ENCODE data around the gene DLG2. TPM values are rescaled to one million over a fixed set of nuclear protein-coding genes. Genes with fewer than 3 reads are reported as not detected.

DLG2 gene
- total RNA-seq, 2 experiments from 2014 or later = 1.7 to 2.1 TPM

DNA sequence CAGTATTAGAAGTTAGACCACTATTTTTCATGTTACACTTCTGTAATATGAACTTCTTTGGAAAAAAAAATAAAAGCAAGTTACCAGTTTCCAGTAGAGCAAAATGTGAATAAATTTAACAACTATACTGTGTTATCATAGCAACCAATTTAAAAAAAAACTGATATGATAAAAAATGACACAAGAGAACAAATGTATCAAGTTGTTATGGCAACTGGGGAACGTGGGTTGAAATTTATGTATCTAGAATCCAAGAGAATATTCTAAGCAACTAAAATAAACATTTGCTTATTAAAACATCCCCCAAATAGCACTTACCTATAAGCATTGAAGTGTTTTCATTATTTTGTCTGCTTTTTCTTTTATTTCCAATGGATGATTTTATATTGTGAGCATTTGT is 442.4 kb downstream of the DLG2 start:
- ATAC-seq (no peak), DNase-seq (no peak)
- intact Hi-C loops (cut with DNase I, micrococcal nuclease) = no loop called here
- POLR2A ChIA-PET = no interaction called here
- H3K4me1 Mint-ChIP-seq = no peaks in the 10 kb centered on the region
- CTCF ChIA-PET = no interaction called here
- no peaks in the 10 kb centered on the region for H3K27me3 Mint-ChIP-seq
- no peak overlapping the region for H3K27ac Mint-ChIP-seq
- H3K9me3 Mint-ChIP-seq (ENCODE audit: low read depth) = peaks cover 23% of the 10 kb centered on the region
- no peaks in the 10 kb centered on the region for H3K36me3 Mint-ChIP-seq (ENCODE audit: low read depth)
- no peak overlapping the region for H3K4me3 Mint-ChIP-seq

- CTCF ChIA-PET = no interaction called here
- H3K27ac Mint-ChIP-seq = no peak overlapping the region
- intact Hi-C loops (cut with DNase I, micrococcal nuclease) = no loop called here
- H3K4me1 Mint-ChIP-seq = no peaks in the 10 kb centered on the region
- peaks cover 11% of the 10 kb centered on the region for H3K9me3 Mint-ChIP-seq (ENCODE audit: low read depth)
- no peaks in the 10 kb centered on the region for H3K36me3 Mint-ChIP-seq (ENCODE audit: low read depth)
- H3K27me3 Mint-ChIP-seq = no peaks in the 10 kb centered on the region
- no peak overlapping the region for H3K4me3 Mint-ChIP-seq
- POLR2A ChIA-PET = interaction anchor here (0.6 kb wide), 1 partner anchor 313 kb away, joined by 3 read pairs; no protein-coding TSS in a partner anchor
- ATAC-seq (no peak), DNase-seq (no peak)
Measured at GRCh38 chr11:85182441-85183387, 444.4 kb downstream of the DLG2 start.

GRCh38 chr11:85180528-85180927 is 446.6 kb downstream of the DLG2 start:
- intact Hi-C loops (cut with DNase I, micrococcal nuclease) = no loop called here
- ChIA-PET POLR2A (no interaction called here), CTCF (interaction anchor here (0.6 kb wide), 1 partner anchor 249 kb away, joined by 3 read pairs; no protein-coding TSS in a partner anchor)
- no peaks in the 10 kb centered on the region for H3K27me3 Mint-ChIP-seq
- DNase-seq (no peak), ATAC-seq (no peak)
- no peak overlapping the region for H3K4me3 Mint-ChIP-seq
- no peaks in the 10 kb centered on the region for H3K4me1 Mint-ChIP-seq
- H3K27ac Mint-ChIP-seq = no peak overlapping the region
- no peaks in the 10 kb centered on the region for H3K36me3 Mint-ChIP-seq (ENCODE audit: low read depth)
- peaks cover 9% of the 10 kb centered on the region for H3K9me3 Mint-ChIP-seq (ENCODE audit: low read depth)

DNA sequence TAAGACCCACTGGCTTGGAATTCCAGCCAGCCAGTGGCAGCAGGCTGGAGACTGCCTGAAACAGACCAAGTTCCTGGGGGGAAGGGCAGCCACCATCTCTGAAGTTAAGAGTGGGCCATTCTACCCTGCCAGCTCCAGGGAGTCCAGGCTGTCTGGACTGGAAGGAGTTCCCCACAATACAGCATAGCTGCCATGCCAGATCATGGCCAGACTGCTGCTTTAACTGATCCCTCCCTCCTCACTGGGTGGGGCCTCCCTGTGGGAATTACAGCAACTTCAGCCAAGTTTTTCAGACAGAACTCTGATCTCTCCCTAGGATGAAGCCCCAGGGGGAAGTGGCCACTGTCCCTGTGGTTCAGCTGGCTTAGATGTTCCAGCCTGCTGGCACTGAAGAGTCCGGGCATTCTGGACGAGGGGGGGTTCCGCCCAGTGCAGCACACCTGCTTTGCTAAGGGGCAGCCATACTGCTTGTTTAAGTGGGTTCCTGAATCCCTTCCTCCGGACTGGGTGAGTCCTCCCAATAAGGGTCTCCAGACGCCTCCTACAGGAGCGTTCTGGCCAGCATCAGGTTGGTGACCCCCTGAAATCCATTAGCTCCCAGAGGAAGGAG is 455.4 kb downstream of the DLG2 start:
- Mint-ChIP-seq H3K4me1 (no peaks in the 10 kb centered on the region), H3K27me3 (no peaks in the 10 kb centered on the region), H3K27ac (no peak overlapping the region), H3K36me3 (ENCODE audit: low read depth) (no peaks in the 10 kb centered on the region), H3K9me3 (ENCODE audit: low read depth) (peaks cover 31% of the 10 kb centered on the region), H3K4me3 (no peak overlapping the region)
- ChIA-PET POLR2A (no interaction called here), CTCF (no interaction called here)
- no peak for ATAC-seq
- intact Hi-C loops (cut with DNase I, micrococcal nuclease) = no loop called here
- DNase-seq = no peak

DNA sequence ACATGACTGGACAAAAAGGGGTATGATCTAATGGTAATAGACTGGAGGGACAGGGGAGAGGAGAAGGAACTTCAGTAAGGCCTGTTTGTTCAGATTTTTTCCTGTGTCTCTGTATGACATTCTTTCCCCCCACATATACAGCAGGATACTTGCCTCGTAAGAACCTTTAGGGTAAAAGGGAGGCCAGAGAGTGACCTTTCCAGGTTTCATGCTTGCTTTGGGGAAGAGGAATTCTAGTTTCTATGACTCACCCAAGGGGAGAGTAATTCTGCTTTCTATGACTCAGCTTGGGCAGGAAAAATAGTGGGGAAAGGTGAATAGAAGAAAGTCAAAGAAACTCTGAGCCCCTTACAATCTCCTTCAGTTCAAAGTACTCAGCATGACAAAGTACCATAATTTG is 457.0 kb downstream of the DLG2 start:
- Mint-ChIP-seq H3K27me3 (no peaks in the 10 kb centered on the region), H3K27ac (no peak overlapping the region), H3K4me3 (no peak overlapping the region), H3K9me3 (ENCODE audit: low read depth) (peaks cover 30% of the 10 kb centered on the region), H3K36me3 (ENCODE audit: low read depth) (no peaks in the 10 kb centered on the region), H3K4me1 (no peaks in the 10 kb centered on the region)
- POLR2A ChIA-PET = no interaction called here
- no peak for DNase-seq
- intact Hi-C loops (cut with DNase I, micrococcal nuclease) = no loop called here
- CTCF ChIA-PET = no interaction called here
- ATAC-seq = no peak

- Mint-ChIP-seq H3K27ac (no peak overlapping the region), H3K9me3 (ENCODE audit: low read depth) (peaks cover 22% of the 10 kb centered on the region), H3K4me1 (no peaks in the 10 kb centered on the region), H3K36me3 (ENCODE audit: low read depth) (no peaks in the 10 kb centered on the region), H3K4me3 (no peak overlapping the region), H3K27me3 (no peaks in the 10 kb centered on the region)
- DNase-seq (no peak), ATAC-seq (no peak)
- intact Hi-C loops (cut with DNase I, micrococcal nuclease) = no loop called here
- POLR2A ChIA-PET = no interaction called here
- CTCF ChIA-PET = no interaction called here
Measured at GRCh38 chr11:85167471-85167870, 459.7 kb downstream of the DLG2 start.

- ATAC-seq (no peak), DNase-seq (no peak)
- CTCF ChIA-PET = no interaction called here
- intact Hi-C loops (cut with DNase I, micrococcal nuclease) = no loop called here
- Mint-ChIP-seq H3K27me3 (no peaks in the 10 kb centered on the region), H3K27ac (no peak overlapping the region), H3K36me3 (ENCODE audit: low read depth) (no peaks in the 10 kb centered on the region), H3K9me3 (ENCODE audit: low read depth) (peaks cover 21% of the 10 kb centered on the region), H3K4me3 (no peak overlapping the region), H3K4me1 (no peaks in the 10 kb centered on the region)
- POLR2A ChIA-PET = no interaction called here
Measured at GRCh38 chr11:85167038-85167437, 460.1 kb downstream of the DLG2 start.

GRCh38 chr11:85165819-85166218 is 461.3 kb downstream of the DLG2 start:
- ChIA-PET POLR2A (no interaction called here), CTCF (no interaction called here)
- DNase-seq (no peak), ATAC-seq (no peak)
- Mint-ChIP-seq H3K36me3 (ENCODE audit: low read depth) (no peaks in the 10 kb centered on the region), H3K4me1 (no peaks in the 10 kb centered on the region), H3K27ac (no peak overlapping the region), H3K9me3 (ENCODE audit: low read depth) (peaks cover 25% of the 10 kb centered on the region), H3K4me3 (no peak overlapping the region), H3K27me3 (no peaks in the 10 kb centered on the region)
- intact Hi-C loops (cut with DNase I, micrococcal nuclease) = no loop called here

- no peaks in the 10 kb centered on the region for H3K36me3 Mint-ChIP-seq (ENCODE audit: low read depth)
- H3K27ac Mint-ChIP-seq = no peak overlapping the region
- H3K9me3 Mint-ChIP-seq (ENCODE audit: low read depth) = peaks cover 24% of the 10 kb centered on the region
- ChIA-PET CTCF (no interaction called here), POLR2A (no interaction called here)
- no peak overlapping the region for H3K4me3 Mint-ChIP-seq
- no peak for ATAC-seq
- intact Hi-C loops (cut with DNase I, micrococcal nuclease) = no loop called here
- no peaks in the 10 kb centered on the region for H3K4me1 Mint-ChIP-seq
- DNase-seq = no peak
- no peaks in the 10 kb centered on the region for H3K27me3 Mint-ChIP-seq
Measured at GRCh38 chr11:85164743-85165142, 462.4 kb downstream of the DLG2 start.

DNA sequence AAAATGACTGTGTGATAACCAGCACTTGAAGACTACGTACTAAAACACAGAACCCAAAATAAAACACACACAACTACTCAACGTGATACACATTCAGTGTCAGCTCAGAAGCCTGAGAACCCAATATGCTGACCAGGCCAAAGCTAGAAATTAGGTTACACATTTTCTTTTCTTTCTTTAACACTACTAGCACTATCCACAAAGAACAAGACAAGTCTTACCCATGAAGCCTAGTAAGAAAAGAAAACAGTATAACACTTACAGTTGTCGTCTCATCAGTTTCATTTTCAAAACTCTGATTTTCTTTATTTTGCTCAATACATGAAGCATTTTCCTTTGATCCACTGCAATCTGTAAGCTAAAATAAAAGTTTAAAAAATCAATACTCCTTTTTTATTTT is 472.9 kb downstream of the DLG2 start:
- ChIA-PET CTCF (no interaction called here), POLR2A (no interaction called here)
- H3K4me1 Mint-ChIP-seq = no peaks in the 10 kb centered on the region
- intact Hi-C loops (cut with DNase I, micrococcal nuclease) = no loop called here
- H3K9me3 Mint-ChIP-seq (ENCODE audit: low read depth) = peaks cover 24% of the 10 kb centered on the region
- H3K27me3 Mint-ChIP-seq = no peaks in the 10 kb centered on the region
- no peaks in the 10 kb centered on the region for H3K36me3 Mint-ChIP-seq (ENCODE audit: low read depth)
- no peak overlapping the region for H3K27ac Mint-ChIP-seq
- ATAC-seq (no peak), DNase-seq (no peak)
- no peak overlapping the region for H3K4me3 Mint-ChIP-seq

DNA sequence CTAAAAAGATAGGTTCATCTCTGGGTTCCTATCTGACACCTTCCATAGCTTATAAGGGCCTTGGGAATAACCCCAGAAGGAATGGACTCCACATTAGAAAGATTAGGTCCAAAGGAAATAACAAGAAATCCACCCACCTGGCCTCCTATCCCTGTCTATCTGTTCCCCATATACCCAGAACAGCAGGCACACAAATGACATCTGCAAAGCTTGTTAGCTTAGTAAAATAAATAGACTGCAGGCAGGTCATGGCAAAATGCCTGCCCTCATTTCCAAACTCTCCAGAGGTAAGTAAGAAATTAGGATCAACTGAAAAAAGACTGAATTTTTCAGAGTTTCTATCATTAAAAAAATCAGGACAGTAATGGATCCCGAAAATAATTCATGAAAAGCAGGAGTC is 489.5 kb downstream of the DLG2 start:
- ChIA-PET CTCF (no interaction called here), POLR2A (no interaction called here)
- Mint-ChIP-seq H3K4me3 (no peak overlapping the region), H3K36me3 (ENCODE audit: low read depth) (no peaks in the 10 kb centered on the region), H3K4me1 (no peaks in the 10 kb centered on the region), H3K27me3 (no peaks in the 10 kb centered on the region), H3K27ac (no peak overlapping the region), H3K9me3 (ENCODE audit: low read depth) (peaks cover 26% of the 10 kb centered on the region)
- intact Hi-C loops (cut with DNase I, micrococcal nuclease) = no loop called here
- DNase-seq (no peak), ATAC-seq (no peak)

DNA sequence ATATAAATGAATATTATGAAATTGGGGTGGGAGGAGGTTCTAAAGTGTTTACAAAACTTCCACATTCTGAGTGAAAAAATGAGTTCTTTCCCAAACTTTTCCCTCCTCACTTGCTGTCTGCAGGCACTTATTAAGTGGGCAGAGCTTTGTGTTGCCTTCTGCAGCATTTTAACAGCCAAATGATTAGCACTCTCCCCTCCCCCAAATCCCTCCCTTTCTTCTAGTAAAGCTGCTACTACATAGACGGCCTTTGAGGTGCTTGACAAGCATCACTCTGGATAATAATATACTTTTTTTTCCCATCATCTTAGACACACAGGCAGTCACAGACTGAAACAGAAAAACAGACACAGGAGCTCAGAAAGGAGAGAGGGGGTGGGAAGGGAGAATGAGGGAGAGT is 493.5 kb downstream of the DLG2 start:
- ChIA-PET CTCF (no interaction called here), POLR2A (no interaction called here)
- Mint-ChIP-seq H3K4me1 (no peaks in the 10 kb centered on the region), H3K9me3 (ENCODE audit: low read depth) (peaks cover 19% of the 10 kb centered on the region), H3K4me3 (no peak overlapping the region), H3K36me3 (ENCODE audit: low read depth) (no peaks in the 10 kb centered on the region), H3K27ac (no peak overlapping the region), H3K27me3 (no peaks in the 10 kb centered on the region)
- intact Hi-C loops (cut with DNase I, micrococcal nuclease) = no loop called here
- DNase-seq (no peak), ATAC-seq (no peak)
